ENCODE results near the gene ALCAM.

ALCAM gene

DNA sequence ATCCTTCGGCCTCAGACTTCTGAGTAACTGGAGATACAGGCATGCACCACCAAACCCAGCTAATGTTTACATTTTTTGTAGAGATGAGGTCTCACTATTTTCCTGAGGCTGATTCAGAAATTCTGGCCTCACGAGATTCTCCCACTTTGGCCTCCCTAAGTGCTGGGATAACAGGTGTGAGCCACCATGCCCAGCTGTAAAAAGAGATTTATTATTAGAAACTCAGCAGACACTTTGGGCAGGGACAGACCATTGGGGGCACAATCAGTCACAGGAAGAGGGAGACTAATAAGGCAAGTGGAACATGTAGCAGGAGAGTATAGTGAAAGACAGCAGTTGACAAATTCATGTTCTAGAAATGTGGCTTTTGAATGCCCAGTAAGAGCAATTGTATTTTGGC lies 252.9 kb downstream of the ALCAM start:
- TF ChIP-seq, protein P1, sequence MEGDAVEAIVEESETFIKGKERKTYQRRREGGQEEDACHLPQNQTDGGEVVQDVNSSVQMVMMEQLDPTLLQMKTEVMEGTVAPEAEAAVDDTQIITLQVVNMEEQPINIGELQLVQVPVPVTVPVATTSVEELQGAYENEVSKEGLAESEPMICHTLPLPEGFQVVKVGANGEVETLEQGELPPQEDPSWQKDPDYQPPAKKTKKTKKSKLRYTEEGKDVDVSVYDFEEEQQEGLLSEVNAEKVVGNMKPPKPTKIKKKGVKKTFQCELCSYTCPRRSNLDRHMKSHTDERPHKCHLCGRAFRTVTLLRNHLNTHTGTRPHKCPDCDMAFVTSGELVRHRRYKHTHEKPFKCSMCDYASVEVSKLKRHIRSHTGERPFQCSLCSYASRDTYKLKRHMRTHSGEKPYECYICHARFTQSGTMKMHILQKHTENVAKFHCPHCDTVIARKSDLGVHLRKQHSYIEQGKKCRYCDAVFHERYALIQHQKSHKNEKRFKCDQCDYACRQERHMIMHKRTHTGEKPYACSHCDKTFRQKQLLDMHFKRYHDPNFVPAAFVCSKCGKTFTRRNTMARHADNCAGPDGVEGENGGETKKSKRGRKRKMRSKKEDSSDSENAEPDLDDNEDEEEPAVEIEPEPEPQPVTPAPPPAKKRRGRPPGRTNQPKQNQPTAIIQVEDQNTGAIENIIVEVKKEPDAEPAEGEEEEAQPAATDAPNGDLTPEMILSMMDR (IDR thresholded peaks at IDR 0.05), result no peak
- H3K4me3 ChIP-seq, result no peak overlapping the region

DNA sequence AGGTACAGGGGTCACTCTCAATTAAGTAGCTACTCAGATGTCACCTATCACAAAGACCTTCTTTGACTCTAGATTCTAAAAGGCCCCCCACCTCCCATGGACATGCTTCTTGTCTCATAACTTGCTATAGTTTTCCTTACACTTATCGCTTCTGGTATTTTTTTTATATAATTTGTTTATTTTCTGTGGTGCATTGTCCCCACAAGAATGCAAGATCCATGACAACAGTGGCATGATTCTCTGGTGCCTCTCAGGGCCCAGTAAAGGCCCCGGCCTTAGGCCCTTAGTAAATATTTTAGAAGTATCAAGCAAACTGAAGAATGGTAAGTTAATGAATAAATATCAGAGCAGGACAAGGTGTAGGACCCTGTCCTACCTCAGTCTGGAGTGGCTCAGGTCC lies 253.5 kb downstream of the ALCAM start:
- no peak overlapping the region for H3K27ac ChIP-seq
- H3K4me3 ChIP-seq, result no peak overlapping the region
- DNase-seq (ENCODE audit: low spot score), result no peak
- TF ChIP-seq, protein P1 (IDR thresholded peaks at IDR 0.05), result no peak

More for the DNA sequence above, 252.9 kb downstream of the ALCAM start:
- DNase-seq (ENCODE audit: low spot score), result no peak
- H3K27ac ChIP-seq, result no peak overlapping the region

DNA sequence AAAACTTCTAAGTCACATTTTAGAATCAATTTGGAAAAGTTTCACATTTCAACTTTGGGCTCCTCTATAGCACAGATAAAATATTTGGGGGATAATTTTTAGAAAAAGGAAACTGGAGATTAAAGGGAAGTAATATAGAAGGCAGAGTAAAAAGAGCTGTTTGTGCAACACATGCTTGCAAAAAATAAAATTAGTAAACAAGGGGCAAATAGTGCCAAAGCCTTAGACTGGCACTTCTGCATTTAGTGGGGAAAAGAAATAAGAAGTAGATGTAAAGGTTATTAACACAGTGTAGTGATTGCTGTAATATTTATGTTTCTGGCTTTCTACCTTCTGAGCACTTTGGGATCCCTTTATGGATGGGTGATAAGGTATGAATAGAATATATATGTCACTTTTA lies 255.5 kb downstream of the ALCAM start:
- DNase-seq (ENCODE audit: low spot score), result no peak
- no peak overlapping the region for H3K4me3 ChIP-seq
- no peak overlapping the region for H3K27ac ChIP-seq
- TF ChIP-seq, protein P1 (IDR thresholded peaks at IDR 0.05), result no peak

Measured in coronary artery (tissue), 2 donors.